Right atrium auricular region (tissue), 2 donors: Measurements from ENCODE around the gene ZNF407. TPM values are rescaled to one million over a fixed set of nuclear protein-coding genes. Genes with fewer than 3 reads are reported as not detected.

Experiments used
- DNase-seq: peaks from one replicate; pipeline ENCODE4 v3.0.0-alpha.2; 2019; ENCODE audit warnings: low spot score
- H3K27ac ChIP-seq, 2 donors: fragments of 200-600 bp; sonication (generic); 1 replicate in 1 of 2; 2 replicates in 1 of 2; pipeline ENCODE4 v1.5.1; 2016 to 2019
- H3K27me3 ChIP-seq, 2 donors: fragments of 200-600 bp; sonication (generic); one replicate each; pipeline versions ENCODE4 v1.5.1 to v1.6.0; 2017 to 2019
- H3K36me3 ChIP-seq: fragments of 200-600 bp; sonication (generic); one replicate; pipeline ENCODE4 v1.5.1; 2016
- H3K4me1 ChIP-seq, 2 donors: fragments of 200-600 bp; sonication (generic); one replicate each; pipeline versions ENCODE4 v1.5.1 to v1.6.0; 2017 to 2019
- H3K4me3 ChIP-seq, 2 donors: fragments of 200-600 bp; sonication (generic); 1 replicate in 1 of 2; 2 replicates in 1 of 2; pipeline ENCODE4 v1.5.1; 2017 to 2019; ENCODE audit warnings: mild to moderate bottlenecking in 1 of 2, moderate library complexity in 1 of 2
- H3K9me3 ChIP-seq, 2 donors: fragments of 200-600 bp; sonication (generic); one replicate each; pipeline ENCODE4 v1.5.1; 2019
- total RNA-seq, 2 donors: library from RNA; depleted of rRNA; stranded (reverse); fragments of >200 nt; gene quantifications; one replicate each; pipeline ENCODE4 v1.1.0, GENCODE V29; 2016
- TF ChIP-seq, protein P1 (sequence below), 2 donors: fragments of 200-600 bp; sonication (generic); IDR thresholded peaks; one replicate each; pipeline ENCODE4 v1.5.1; 2019; ENCODE audit warnings: antibody characterized with exemption in 2 of 2

Gene ZNF407
- total RNA-seq, 2 donors from 2014 or later: 7.8 to 8.7 TPM

DNA sequence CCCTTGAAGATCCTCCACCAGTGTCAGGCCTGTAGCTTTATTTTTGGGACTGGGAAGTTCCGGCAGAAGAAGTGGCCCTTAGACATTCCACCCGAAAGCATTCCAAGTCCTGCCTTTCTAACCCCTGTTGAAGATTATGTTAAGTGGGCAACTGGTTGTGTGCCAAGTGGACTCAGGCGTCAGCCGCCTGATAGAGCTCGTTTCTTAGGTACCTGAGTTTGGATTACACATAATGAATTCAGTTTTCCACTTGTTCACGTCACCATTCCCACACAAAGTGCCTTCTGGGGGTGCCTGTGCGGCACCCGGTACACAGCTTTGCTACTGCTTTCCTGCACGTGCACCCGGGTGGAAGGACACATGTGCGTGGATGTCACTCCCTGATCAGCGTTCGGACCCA, 454.8 kb downstream of the ZNF407 start:
- Histone ChIP-seq H3K36me3 (no peaks in the 10 kb centered on the region), H3K27ac (peak overlapping the region; percentile 59 to 83), H3K4me3 (no peak overlapping the region), H3K27me3 (no peaks in the 10 kb centered on the region), H3K9me3 (peaks cover 0 to 5% of the 10 kb centered on the region in 2 donors), H3K4me1 (peaks cover 0 to 22% of the 10 kb centered on the region in 2 donors)
- DNase-seq: no peak
- TF ChIP-seq, protein P1, sequence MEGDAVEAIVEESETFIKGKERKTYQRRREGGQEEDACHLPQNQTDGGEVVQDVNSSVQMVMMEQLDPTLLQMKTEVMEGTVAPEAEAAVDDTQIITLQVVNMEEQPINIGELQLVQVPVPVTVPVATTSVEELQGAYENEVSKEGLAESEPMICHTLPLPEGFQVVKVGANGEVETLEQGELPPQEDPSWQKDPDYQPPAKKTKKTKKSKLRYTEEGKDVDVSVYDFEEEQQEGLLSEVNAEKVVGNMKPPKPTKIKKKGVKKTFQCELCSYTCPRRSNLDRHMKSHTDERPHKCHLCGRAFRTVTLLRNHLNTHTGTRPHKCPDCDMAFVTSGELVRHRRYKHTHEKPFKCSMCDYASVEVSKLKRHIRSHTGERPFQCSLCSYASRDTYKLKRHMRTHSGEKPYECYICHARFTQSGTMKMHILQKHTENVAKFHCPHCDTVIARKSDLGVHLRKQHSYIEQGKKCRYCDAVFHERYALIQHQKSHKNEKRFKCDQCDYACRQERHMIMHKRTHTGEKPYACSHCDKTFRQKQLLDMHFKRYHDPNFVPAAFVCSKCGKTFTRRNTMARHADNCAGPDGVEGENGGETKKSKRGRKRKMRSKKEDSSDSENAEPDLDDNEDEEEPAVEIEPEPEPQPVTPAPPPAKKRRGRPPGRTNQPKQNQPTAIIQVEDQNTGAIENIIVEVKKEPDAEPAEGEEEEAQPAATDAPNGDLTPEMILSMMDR (IDR thresholded peaks at IDR 0.05): no peak

DNA sequence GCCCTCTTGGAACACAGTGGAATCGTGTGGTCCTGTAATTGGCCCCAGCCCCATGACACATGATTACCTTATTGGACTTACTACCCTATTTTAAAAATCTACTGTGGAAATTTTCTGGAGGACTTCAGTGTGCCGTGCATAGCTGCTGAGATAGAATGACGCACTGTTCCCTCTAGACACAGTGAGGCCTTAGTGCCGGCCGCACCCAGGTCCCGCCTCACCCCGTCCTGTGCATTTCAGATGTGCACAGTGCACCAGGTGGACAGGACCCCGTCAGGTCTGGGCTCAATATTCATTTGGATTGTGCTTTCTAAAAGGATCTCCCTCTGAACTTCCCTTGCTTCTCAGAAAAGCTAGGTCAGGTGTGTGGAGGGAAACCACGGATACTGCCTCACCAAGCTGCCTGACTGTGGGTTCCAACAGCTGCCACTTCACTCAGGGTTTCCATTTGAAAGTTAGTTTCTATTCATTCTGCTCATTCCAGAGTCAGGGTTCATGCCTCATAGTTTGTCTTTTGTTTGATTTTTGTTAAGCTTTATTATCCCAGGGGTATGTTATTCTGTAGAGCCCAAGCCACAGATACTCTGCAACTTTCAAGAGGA, 455.5 kb downstream of the ZNF407 start:
- TF ChIP-seq, protein P1 (IDR thresholded peaks at IDR 0.05): no peak
- H3K36me3 ChIP-seq: no peaks in the 10 kb centered on the region
- H3K4me1 ChIP-seq: peaks cover 0 to 16% of the 10 kb centered on the region in 2 donors
- peak overlapping the region; percentile 59 to 83 for H3K27ac ChIP-seq
- no peak overlapping the region for H3K4me3 ChIP-seq
- DNase-seq: no peak
- no peaks in the 10 kb centered on the region for H3K27me3 ChIP-seq
- peaks cover 0 to 5% of the 10 kb centered on the region in 2 donors for H3K9me3 ChIP-seq

DNA sequence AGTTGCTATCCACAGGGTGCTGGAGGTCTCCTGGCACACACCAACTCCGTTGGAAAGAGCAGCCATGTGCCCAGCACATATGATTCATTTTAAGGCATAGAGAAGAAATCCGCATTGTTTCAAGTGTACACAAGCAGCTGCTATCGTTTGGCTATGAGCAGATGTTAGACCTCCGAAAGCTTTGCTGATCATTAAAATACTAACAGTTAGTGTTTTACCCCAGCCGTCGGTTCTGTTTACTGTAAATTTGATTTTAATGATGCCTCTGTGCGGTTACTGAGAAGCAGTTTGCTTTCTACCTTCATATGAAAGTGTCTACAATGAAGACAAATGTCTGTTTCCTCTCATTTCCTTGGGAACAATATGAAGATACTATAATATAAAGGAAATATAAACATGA, 456.4 kb downstream of the ZNF407 start:
- peaks cover 0 to 5% of the 10 kb centered on the region in 2 donors for H3K9me3 ChIP-seq
- peaks cover 0 to 13% of the 10 kb centered on the region in 2 donors for H3K4me1 ChIP-seq
- H3K4me3 ChIP-seq: no peak overlapping the region
- TF ChIP-seq, protein P1 (IDR thresholded peaks at IDR 0.05): no peak
- H3K27me3 ChIP-seq: no peaks in the 10 kb centered on the region
- peak overlapping the region in 1 of 2 donors; percentile 59 for H3K27ac ChIP-seq
- H3K36me3 ChIP-seq: no peaks in the 10 kb centered on the region
- no peak for DNase-seq

DNA sequence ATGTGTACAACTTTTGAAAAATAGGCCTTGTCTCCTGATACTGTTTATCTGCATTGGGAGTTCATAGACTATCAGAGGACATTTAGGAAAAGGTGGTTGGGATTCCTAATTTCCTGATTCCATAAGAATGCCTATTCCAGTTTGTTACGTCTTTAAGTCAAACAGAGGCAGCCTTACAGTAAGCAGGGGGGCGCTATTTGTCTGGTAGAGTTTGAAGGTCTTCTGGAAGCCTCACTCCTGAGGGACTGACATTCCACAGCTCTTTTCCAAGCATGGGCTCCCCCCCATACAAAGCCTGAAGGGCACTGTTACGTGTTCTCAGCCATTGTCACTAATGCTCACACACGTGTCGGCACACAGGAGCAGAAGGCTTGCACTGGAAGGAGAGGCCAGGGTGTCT, 456.9 kb downstream of the ZNF407 start:
- Histone ChIP-seq H3K27me3 (no peaks in the 10 kb centered on the region), H3K27ac (peak overlapping the region in 1 of 2 donors; percentile 15), H3K9me3 (peaks cover 0 to 5% of the 10 kb centered on the region in 2 donors), H3K36me3 (no peaks in the 10 kb centered on the region), H3K4me1 (peaks cover 0 to 13% of the 10 kb centered on the region in 2 donors), H3K4me3 (no peak overlapping the region)
- TF ChIP-seq, protein P1 (IDR thresholded peaks at IDR 0.05): no peak
- no peak for DNase-seq

DNA sequence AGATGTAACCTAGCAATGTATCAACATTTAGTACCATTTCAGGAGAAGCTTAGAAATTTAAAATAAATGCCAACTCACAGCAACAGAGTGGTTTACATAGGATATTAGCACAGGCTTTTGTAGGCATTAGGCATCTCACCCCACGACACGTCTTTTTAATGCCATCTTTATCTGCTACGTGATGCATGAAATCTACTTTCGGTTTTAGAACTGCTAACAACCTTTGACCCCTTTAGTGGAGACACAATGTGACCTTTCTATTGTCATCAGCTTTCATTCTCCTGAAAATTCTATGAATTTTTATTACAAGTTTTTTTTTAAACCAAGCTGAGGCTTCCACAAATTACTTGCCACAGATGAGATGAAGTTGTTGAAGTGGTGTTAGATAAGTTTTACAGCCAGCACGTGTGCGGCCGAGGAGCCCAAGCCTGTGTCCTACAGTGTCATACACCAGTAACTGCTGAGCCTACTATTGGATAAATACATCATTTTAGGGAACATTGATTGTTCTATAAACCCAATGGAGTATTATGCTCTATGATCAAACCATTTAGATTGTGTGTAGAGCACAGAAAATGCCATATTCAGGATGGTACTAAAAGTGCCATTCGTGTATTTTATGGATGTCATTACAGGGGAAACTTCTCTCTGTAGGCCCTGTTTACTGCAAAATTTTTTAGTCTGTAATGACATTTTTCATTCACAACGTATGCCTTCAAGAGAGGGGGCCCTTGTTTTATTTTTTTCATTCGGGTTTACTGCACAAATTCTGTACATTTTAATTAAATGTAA, 459.7 kb downstream of the ZNF407 start:
- no peaks in the 10 kb centered on the region for H3K9me3 ChIP-seq
- no peak for DNase-seq
- H3K4me1 ChIP-seq: peaks cover 0 to 9% of the 10 kb centered on the region in 2 donors
- H3K27me3 ChIP-seq: no peaks in the 10 kb centered on the region
- H3K4me3 ChIP-seq: no peak overlapping the region
- no peaks in the 10 kb centered on the region for H3K36me3 ChIP-seq
- TF ChIP-seq, protein P1 (IDR thresholded peaks at IDR 0.05): no peak
- H3K27ac ChIP-seq: peak overlapping the region in 1 of 2 donors; percentile 12
